Activated B cell treated with CpG ODN at 0.5 μM for 24 hours (primary cell): ENCODE data around the gene RBM15B. TPM values are rescaled to one million over a fixed set of nuclear protein-coding genes. Genes with fewer than 3 reads are reported as not detected.

ENCODE experiments used
- ATAC-seq: fragments of 200-7000 bp; cut with Tn5 transposase; one replicate; pipeline ENCODE4 v1.10.0; 2021; ENCODE audit warnings: low read depth, mild to moderate bottlenecking, moderate library complexity
- CTCF ChIA-PET: fragments of 350-600 bp; sonication (Branson Sonifier 250); formaldehyde crosslinking; loops from one replicate; lab custom pipeline; 2021; ENCODE audit warnings: antibody characterized with exemption; lab: Charles Lee
- POLR2A ChIA-PET: fragments of 350-600 bp; sonication (Branson Sonifier 250); formaldehyde crosslinking; loops from one replicate; lab custom pipeline; 2021; ENCODE audit warnings: antibody characterized with exemption; lab: Charles Lee
- DNase-seq: peaks from one replicate; pipeline ENCODE4 v3.0.0; 2022
- H3K27ac Mint-ChIP-seq: one replicate; pipeline ENCODE4 v1.8.0; 2020; ENCODE audit warnings: mixed read lengths
- H3K27me3 Mint-ChIP-seq: one replicate; pipeline ENCODE4 v1.8.0; 2021; ENCODE audit warnings: mixed read lengths
- H3K36me3 Mint-ChIP-seq: one replicate; pipeline ENCODE4 v1.8.0; 2021; ENCODE audit warnings: low read depth, mixed read lengths
- H3K4me1 Mint-ChIP-seq: one replicate; pipeline ENCODE4 v1.8.0; 2021; ENCODE audit warnings: mixed read lengths
- H3K4me3 Mint-ChIP-seq: one replicate; pipeline ENCODE4 v1.8.0; 2020; ENCODE audit warnings: mild to moderate bottlenecking, mixed read lengths
- H3K9me3 Mint-ChIP-seq: one replicate; pipeline ENCODE4 v1.8.0; 2020; ENCODE audit warnings: mixed read lengths
- intact Hi-C: fragments of 100-400 bp; cut with micrococcal nuclease; formaldehyde crosslinking; loops from one replicate; pipeline ENCODE4 v1.15.1; 2024
- total RNA-seq: library from RNA; stranded (reverse); gene quantifications from 2 replicates; pipeline ENCODE4 v1.2.3, GENCODE V29; 2022
- TF ChIP-seq, protein P1 (sequence below): fragments of 200-600 bp; IDR thresholded peaks from one replicate; pipeline ENCODE4 v1.8.0; 2022; ENCODE audit warnings: antibody characterized with exemption, mild to moderate bottlenecking

RBM15B gene
- total RNA-seq, 1 donor from 2014 or later, result 28.9 TPM

GRCh38 chr3:51397392-51397791, 6.3 kb downstream of the RBM15B start:
- no peak for ATAC-seq
- TF ChIP-seq, protein P1, sequence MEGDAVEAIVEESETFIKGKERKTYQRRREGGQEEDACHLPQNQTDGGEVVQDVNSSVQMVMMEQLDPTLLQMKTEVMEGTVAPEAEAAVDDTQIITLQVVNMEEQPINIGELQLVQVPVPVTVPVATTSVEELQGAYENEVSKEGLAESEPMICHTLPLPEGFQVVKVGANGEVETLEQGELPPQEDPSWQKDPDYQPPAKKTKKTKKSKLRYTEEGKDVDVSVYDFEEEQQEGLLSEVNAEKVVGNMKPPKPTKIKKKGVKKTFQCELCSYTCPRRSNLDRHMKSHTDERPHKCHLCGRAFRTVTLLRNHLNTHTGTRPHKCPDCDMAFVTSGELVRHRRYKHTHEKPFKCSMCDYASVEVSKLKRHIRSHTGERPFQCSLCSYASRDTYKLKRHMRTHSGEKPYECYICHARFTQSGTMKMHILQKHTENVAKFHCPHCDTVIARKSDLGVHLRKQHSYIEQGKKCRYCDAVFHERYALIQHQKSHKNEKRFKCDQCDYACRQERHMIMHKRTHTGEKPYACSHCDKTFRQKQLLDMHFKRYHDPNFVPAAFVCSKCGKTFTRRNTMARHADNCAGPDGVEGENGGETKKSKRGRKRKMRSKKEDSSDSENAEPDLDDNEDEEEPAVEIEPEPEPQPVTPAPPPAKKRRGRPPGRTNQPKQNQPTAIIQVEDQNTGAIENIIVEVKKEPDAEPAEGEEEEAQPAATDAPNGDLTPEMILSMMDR, result no peak
- no peaks in the 10 kb centered on the region for H3K27me3 Mint-ChIP-seq
- H3K4me1 Mint-ChIP-seq, result peaks cover 30% of the 10 kb centered on the region
- intact Hi-C loops, result no loop called here
- peaks cover 81% of the 10 kb centered on the region for H3K36me3 Mint-ChIP-seq
- ChIA-PET CTCF (no interaction called here), POLR2A (no interaction called here)
- DNase-seq, result no peak
- no peak overlapping the region for H3K4me3 Mint-ChIP-seq
- H3K27ac Mint-ChIP-seq, result no peak overlapping the region
- no peaks in the 10 kb centered on the region for H3K9me3 Mint-ChIP-seq

GRCh38 chr3:51398595-51399310, 7.7 kb downstream of the RBM15B start:
- peaks cover 20% of the 10 kb centered on the region for H3K4me1 Mint-ChIP-seq
- ChIA-PET CTCF (no interaction called here), POLR2A (no interaction called here)
- H3K27me3 Mint-ChIP-seq, result no peaks in the 10 kb centered on the region
- ATAC-seq (no peak), DNase-seq (no peak)
- intact Hi-C loops, result no loop called here
- peaks cover 79% of the 10 kb centered on the region for H3K36me3 Mint-ChIP-seq
- H3K27ac Mint-ChIP-seq, result no peak overlapping the region
- TF ChIP-seq, protein P1, result no peak
- no peak overlapping the region for H3K4me3 Mint-ChIP-seq
- H3K9me3 Mint-ChIP-seq, result no peaks in the 10 kb centered on the region

DNA sequence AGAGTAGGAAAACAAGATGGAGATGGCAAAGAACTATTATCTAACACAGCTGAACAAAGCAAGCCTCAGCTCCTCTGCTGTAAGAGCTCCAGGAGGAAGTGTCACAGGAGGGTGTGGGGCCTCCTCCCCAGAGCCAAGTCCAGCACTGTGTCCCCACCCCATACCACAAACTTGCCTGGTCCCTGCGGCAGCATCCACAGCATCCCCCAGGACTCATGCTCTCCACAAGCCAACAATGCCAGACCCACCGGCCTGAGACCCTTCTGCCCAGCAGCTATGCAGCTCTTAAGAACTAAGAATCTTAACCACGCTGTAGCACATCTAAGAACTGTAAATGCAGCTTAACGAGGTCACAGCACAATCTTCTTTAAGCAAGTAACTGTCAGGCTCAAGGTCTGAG, 9.1 kb downstream of the RBM15B start:
- H3K27me3 Mint-ChIP-seq, result no peaks in the 10 kb centered on the region
- CTCF ChIA-PET, result no interaction called here
- peaks cover 9% of the 10 kb centered on the region for H3K4me1 Mint-ChIP-seq
- H3K27ac Mint-ChIP-seq, result no peak overlapping the region
- TF ChIP-seq, protein P1, result no peak
- peaks cover 73% of the 10 kb centered on the region for H3K36me3 Mint-ChIP-seq
- no peak for ATAC-seq
- intact Hi-C loops, result no loop called here
- POLR2A ChIA-PET, result no interaction called here
- H3K9me3 Mint-ChIP-seq, result no peaks in the 10 kb centered on the region
- no peak for DNase-seq
- H3K4me3 Mint-ChIP-seq, result no peak overlapping the region

- Mint-ChIP-seq H3K27me3 (no peaks in the 10 kb centered on the region), H3K9me3 (no peaks in the 10 kb centered on the region), H3K27ac (no peak overlapping the region), H3K36me3 (peaks cover 76% of the 10 kb centered on the region), H3K4me1 (peaks cover 2% of the 10 kb centered on the region), H3K4me3 (no peak overlapping the region)
- DNase-seq, result no peak
- no peak for ATAC-seq
- ChIA-PET CTCF (interaction anchor here (1.0 to 1.2 kb wide), 3 partner anchors 10 to 33 kb away, joined by 3 read pairs; no protein-coding TSS in a partner anchor), POLR2A (no interaction called here)
- TF ChIP-seq, protein P1, result no peak
- intact Hi-C loops, result no loop called here
Measured at GRCh38 chr3:51401735-51402134, 10.7 kb downstream of the RBM15B start.

GRCh38 chr3:51403675-51404074, 12.6 kb downstream of the RBM15B start:
- CTCF ChIA-PET, result no interaction called here
- ATAC-seq, result no peak
- DNase-seq, result no peak
- H3K4me3 Mint-ChIP-seq, result no peak overlapping the region
- TF ChIP-seq, protein P1, result no peak
- no peaks in the 10 kb centered on the region for H3K9me3 Mint-ChIP-seq
- H3K4me1 Mint-ChIP-seq, result no peaks in the 10 kb centered on the region
- H3K27me3 Mint-ChIP-seq, result no peaks in the 10 kb centered on the region
- H3K36me3 Mint-ChIP-seq, result peaks cover 75% of the 10 kb centered on the region
- intact Hi-C loops, result no loop called here
- no peak overlapping the region for H3K27ac Mint-ChIP-seq
- POLR2A ChIA-PET, result no interaction called here
